ENCODE results near the gene COBL.

Gene COBL

GRCh38 chr7:51311166-51311565 is 5.4 kb downstream of the COBL start:
- no peak for FAIRE-seq
- no peak for TF ChIP-seq POLR2AphosphoS5 (IDR thresholded peaks at IDR 0.05; ENCODE audit: low read depth, low read length)
- TF ChIP-seq TAF1 (IDR thresholded peaks at IDR 0.05; ENCODE audit: borderline replicate concordance, low read depth, low read length) = no peak
- no peak for TF ChIP-seq POLR2A (IDR thresholded peaks at IDR 0.05; ENCODE audit: low read depth, low read length)
- DNase-seq (ENCODE audit: insufficient read length) = no peak

- DNase-seq (ENCODE audit: insufficient read length) (no peak), FAIRE-seq (no peak)
- TF ChIP-seq POLR2A (IDR thresholded peaks at IDR 0.05; ENCODE audit: low read depth, low read length) = no peak
- TF ChIP-seq TAF1 (IDR thresholded peaks at IDR 0.05; ENCODE audit: borderline replicate concordance, low read depth, low read length) = no peak
- no peak for TF ChIP-seq POLR2AphosphoS5 (IDR thresholded peaks at IDR 0.05; ENCODE audit: low read depth, low read length)
Measured at GRCh38 chr7:51310131-51310583, 6.5 kb downstream of the COBL start.

GRCh38 chr7:51309361-51310130 is 7.1 kb downstream of the COBL start:
- TF ChIP-seq POLR2A (IDR thresholded peaks at IDR 0.05; ENCODE audit: low read depth, low read length) = no peak
- TF ChIP-seq TAF1 (IDR thresholded peaks at IDR 0.05; ENCODE audit: borderline replicate concordance, low read depth, low read length) = no peak
- no peak for TF ChIP-seq POLR2AphosphoS5 (IDR thresholded peaks at IDR 0.05; ENCODE audit: low read depth, low read length)
- DNase-seq (ENCODE audit: insufficient read length) = no peak
- FAIRE-seq = no peak

GRCh38 chr7:51308696-51309095 is 7.9 kb downstream of the COBL start:
- DNase-seq (ENCODE audit: insufficient read length) (no peak), FAIRE-seq (no peak)
- TF ChIP-seq POLR2A (IDR thresholded peaks at IDR 0.05; ENCODE audit: low read depth, low read length) (no peak), POLR2AphosphoS5 (IDR thresholded peaks at IDR 0.05; ENCODE audit: low read depth, low read length) (no peak), TAF1 (IDR thresholded peaks at IDR 0.05; ENCODE audit: borderline replicate concordance, low read depth, low read length) (no peak)

GRCh38 chr7:51308265-51308664 is 8.3 kb downstream of the COBL start:
- DNase-seq (ENCODE audit: insufficient read length) = no peak
- TF ChIP-seq TAF1 (IDR thresholded peaks at IDR 0.05; ENCODE audit: borderline replicate concordance, low read depth, low read length) (no peak), POLR2AphosphoS5 (IDR thresholded peaks at IDR 0.05; ENCODE audit: low read depth, low read length) (no peak), POLR2A (IDR thresholded peaks at IDR 0.05; ENCODE audit: low read depth, low read length) (no peak)
- no peak for FAIRE-seq

GRCh38 chr7:51307651-51308210 is 8.9 kb downstream of the COBL start:
- TF ChIP-seq TAF1 (IDR thresholded peaks at IDR 0.05; ENCODE audit: borderline replicate concordance, low read depth, low read length) (no peak), POLR2A (IDR thresholded peaks at IDR 0.05; ENCODE audit: low read depth, low read length) (no peak), POLR2AphosphoS5 (IDR thresholded peaks at IDR 0.05; ENCODE audit: low read depth, low read length) (no peak)
- DNase-seq (ENCODE audit: insufficient read length) (no peak), FAIRE-seq (no peak)

GRCh38 chr7:51306761-51307160 is 9.8 kb downstream of the COBL start:
- FAIRE-seq = no peak
- TF ChIP-seq TAF1 (IDR thresholded peaks at IDR 0.05; ENCODE audit: borderline replicate concordance, low read depth, low read length) = no peak
- no peak for TF ChIP-seq POLR2AphosphoS5 (IDR thresholded peaks at IDR 0.05; ENCODE audit: low read depth, low read length)
- no peak for TF ChIP-seq POLR2A (IDR thresholded peaks at IDR 0.05; ENCODE audit: low read depth, low read length)
- DNase-seq (ENCODE audit: insufficient read length) = no peak

GRCh38 chr7:51304729-51305128 is 11.9 kb downstream of the COBL start:
- TF ChIP-seq TAF1 (IDR thresholded peaks at IDR 0.05; ENCODE audit: borderline replicate concordance, low read depth, low read length) = no peak
- TF ChIP-seq POLR2AphosphoS5 (IDR thresholded peaks at IDR 0.05; ENCODE audit: low read depth, low read length) = no peak
- TF ChIP-seq POLR2A (IDR thresholded peaks at IDR 0.05; ENCODE audit: low read depth, low read length) = no peak
- FAIRE-seq (no peak), DNase-seq (ENCODE audit: insufficient read length) (no peak)

- TF ChIP-seq POLR2A (IDR thresholded peaks at IDR 0.05; ENCODE audit: low read depth, low read length) (no peak), TAF1 (IDR thresholded peaks at IDR 0.05; ENCODE audit: borderline replicate concordance, low read depth, low read length) (no peak), POLR2AphosphoS5 (IDR thresholded peaks at IDR 0.05; ENCODE audit: low read depth, low read length) (no peak)
Measured at GRCh38 chr7:51303142-51303525, 13.5 kb downstream of the COBL start.

GRCh38 chr7:51301806-51302205 is 14.8 kb downstream of the COBL start:
- TF ChIP-seq POLR2AphosphoS5 (IDR thresholded peaks at IDR 0.05; ENCODE audit: low read depth, low read length) (no peak), POLR2A (IDR thresholded peaks at IDR 0.05; ENCODE audit: low read depth, low read length) (no peak), TAF1 (IDR thresholded peaks at IDR 0.05; ENCODE audit: borderline replicate concordance, low read depth, low read length) (no peak)
- FAIRE-seq = no peak
- DNase-seq (ENCODE audit: insufficient read length) = no peak

More at GRCh38 chr7:51303142-51303525, 13.5 kb downstream of the COBL start:
- FAIRE-seq = no peak
- DNase-seq (ENCODE audit: insufficient read length) = no peak

GRCh38 chr7:51300762-51301674 is 15.6 kb downstream of the COBL start:
- TF ChIP-seq TAF1 (IDR thresholded peaks at IDR 0.05; ENCODE audit: borderline replicate concordance, low read depth, low read length) (no peak), POLR2AphosphoS5 (IDR thresholded peaks at IDR 0.05; ENCODE audit: low read depth, low read length) (no peak), POLR2A (IDR thresholded peaks at IDR 0.05; ENCODE audit: low read depth, low read length) (no peak)
- no peak for DNase-seq (ENCODE audit: insufficient read length)
- FAIRE-seq = no peak

Data from GM12892 (cell line).